ENCODE measurements around the gene AP2A2.

- no peak for TF ChIP-seq CTCF (conservative IDR thresholded peaks at IDR 0.05; ENCODE audit: low read length)
- no peak for TF ChIP-seq EZH2phosphoT487 (IDR thresholded peaks at IDR 0.05; ENCODE audit: borderline replicate concordance)
Measured at GRCh38 chr11:911890-912219, 13.8 kb upstream of the AP2A2 start.

Data from Loucy (cell line).